ENCODE measurements around the gene CES3. TPM values are rescaled to one million over a fixed set of nuclear protein-coding genes. Genes with fewer than 3 reads are reported as not detected.
"Not testable (repeated sequence)": the region's sequence is repeated elsewhere in the genome, so short reads cannot be mapped to it uniquely, and the experiment has no call there.

Gene CES3
- total RNA-seq, 1 donor from 2014 or later = 1.5 TPM

GRCh38 chr16:66932076-66932475 lies 29.0 kb upstream of the CES3 start:
- Histone ChIP-seq H3K79me2 (ENCODE audit: insufficient read depth, low read length) (peaks cover 49% of the 10 kb centered on the region), H3K4me2 (ENCODE audit: low read length) (no peak overlapping the region), H4K20me1 (ENCODE audit: insufficient read depth, low read length) (peaks cover 48% of the 10 kb centered on the region), H3K27ac (ENCODE audit: low read depth, low read length) (no peak overlapping the region), H3K27me3 (ENCODE audit: insufficient read depth, low read length) (no peaks in the 10 kb centered on the region), H3K9ac (ENCODE audit: low read length) (no peak overlapping the region), H3K36me3 (ENCODE audit: insufficient read depth, low read length) (peaks cover 3% of the 10 kb centered on the region), H2AFZ (ENCODE audit: low read depth, low read length) (no peak overlapping the region), H3K4me3 (ENCODE audit: insufficient read depth, low read depth, low read length) (no peak overlapping the region), H3K4me1 (ENCODE audit: insufficient read depth, low read length) (peaks cover 35% of the 10 kb centered on the region), H3K9me3 (ENCODE audit: insufficient read depth, low read depth, low read length) (no peaks in the 10 kb centered on the region)
- Mint-ChIP-seq H3K27me3 (ENCODE audit: low read depth, unreplicated experiment) (no peaks in the 10 kb centered on the region), H3K4me3 (ENCODE audit: unreplicated experiment) (no peak overlapping the region), H3K27ac (ENCODE audit: unreplicated experiment) (no peak overlapping the region), H3K4me1 (ENCODE audit: low read depth, unreplicated experiment) (peaks cover 33% of the 10 kb centered on the region), H3K36me3 (ENCODE audit: low read depth, unreplicated experiment) (peaks cover 6% of the 10 kb centered on the region), H3K9me3 (ENCODE audit: unreplicated experiment) (no peaks in the 10 kb centered on the region)
- TF ChIP-seq EZH2 (IDR thresholded peaks at IDR 0.05; ENCODE audit: insufficient read depth, low read length) = no peak
- no peak for TF ChIP-seq CTCF (IDR thresholded peaks at IDR 0.05; ENCODE audit: insufficient read depth, low read depth, low read length)
- DNase-seq (ENCODE audit: low read depth) = no peak
- FAIRE-seq = no peak

GRCh38 chr16:66933776-66934137 lies 27.3 kb upstream of the CES3 start:
- FAIRE-seq (no peak), DNase-seq (ENCODE audit: low read depth) (no peak)
- Mint-ChIP-seq H3K4me3 (ENCODE audit: unreplicated experiment) (peak overlapping the region; percentile 95), H3K36me3 (ENCODE audit: low read depth, unreplicated experiment) (peaks cover 12% of the 10 kb centered on the region), H3K9me3 (ENCODE audit: unreplicated experiment) (no peaks in the 10 kb centered on the region), H3K4me1 (ENCODE audit: low read depth, unreplicated experiment) (peaks cover 20% of the 10 kb centered on the region), H3K27me3 (ENCODE audit: low read depth, unreplicated experiment) (no peaks in the 10 kb centered on the region), H3K27ac (ENCODE audit: unreplicated experiment) (peak overlapping the region; percentile 84)
- Histone ChIP-seq H3K36me3 (ENCODE audit: insufficient read depth, low read length) (peaks cover 3% of the 10 kb centered on the region), H3K9me3 (ENCODE audit: insufficient read depth, low read depth, low read length) (no peaks in the 10 kb centered on the region), H3K4me3 (ENCODE audit: insufficient read depth, low read depth, low read length) (peak overlapping the region; percentile 86), H3K9ac (ENCODE audit: low read length) (peak overlapping the region; percentile 95), H3K4me1 (ENCODE audit: insufficient read depth, low read length) (peaks cover 19% of the 10 kb centered on the region), H3K79me2 (ENCODE audit: insufficient read depth, low read length) (peaks cover 52% of the 10 kb centered on the region), H3K4me2 (ENCODE audit: low read length) (peak overlapping the region; percentile 99), H4K20me1 (ENCODE audit: insufficient read depth, low read length) (peaks cover 64% of the 10 kb centered on the region), H3K27ac (ENCODE audit: low read depth, low read length) (peak overlapping the region; percentile 88), H2AFZ (ENCODE audit: low read depth, low read length) (peak overlapping the region; percentile 98), H3K27me3 (ENCODE audit: insufficient read depth, low read length) (no peaks in the 10 kb centered on the region)
- TF ChIP-seq EZH2 (IDR thresholded peaks at IDR 0.05; ENCODE audit: insufficient read depth, low read length) (no peak), CTCF (IDR thresholded peaks at IDR 0.05; ENCODE audit: insufficient read depth, low read depth, low read length) (no peak)

GRCh38 chr16:66934138-66934838 lies 26.8 kb upstream of the CES3 start, which contains the start of gene CIAO2B:
Gene CIAO2B, minus strand, starts transcription at chr16:66934402. Its CDS starts 38 bp downstream, at chr16:66934364.
- peak; percentile 70 for DNase-seq (ENCODE audit: low read depth)
- Histone ChIP-seq H3K9me3 (ENCODE audit: insufficient read depth, low read depth, low read length) (no peaks in the 10 kb centered on the region), H3K4me2 (ENCODE audit: low read length) (peak within 1 kb of the TSS; percentile 99), H3K9ac (ENCODE audit: low read length) (peak within 1 kb of the TSS; percentile 95), H3K27ac (ENCODE audit: low read depth, low read length) (peak within 1 kb of the TSS; percentile 88), H3K79me2 (ENCODE audit: insufficient read depth, low read length) (peaks cover 52% of the 10 kb centered on the region), H3K27me3 (ENCODE audit: insufficient read depth, low read length) (no peaks in the 10 kb centered on the region), H3K36me3 (ENCODE audit: insufficient read depth, low read length) (peaks cover 3% of the 10 kb centered on the region), H4K20me1 (ENCODE audit: insufficient read depth, low read length) (peaks cover 70% of the 10 kb centered on the region), H2AFZ (ENCODE audit: low read depth, low read length) (peak within 1 kb of the TSS; percentile 98), H3K4me1 (ENCODE audit: insufficient read depth, low read length) (peaks cover 19% of the 10 kb centered on the region), H3K4me3 (ENCODE audit: insufficient read depth, low read depth, low read length) (peak within 1 kb of the TSS; percentile 86)
- no peak for FAIRE-seq
- Mint-ChIP-seq H3K4me3 (ENCODE audit: unreplicated experiment) (peak within 1 kb of the TSS; percentile 95), H3K9me3 (ENCODE audit: unreplicated experiment) (no peaks in the 10 kb centered on the region), H3K36me3 (ENCODE audit: low read depth, unreplicated experiment) (peaks cover 16% of the 10 kb centered on the region), H3K27me3 (ENCODE audit: low read depth, unreplicated experiment) (no peaks in the 10 kb centered on the region), H3K4me1 (ENCODE audit: low read depth, unreplicated experiment) (peaks cover 15% of the 10 kb centered on the region), H3K27ac (ENCODE audit: unreplicated experiment) (peak within 1 kb of the TSS; percentile 89)
- no peak for TF ChIP-seq EZH2 (IDR thresholded peaks at IDR 0.05; ENCODE audit: insufficient read depth, low read length)
- no peak for TF ChIP-seq CTCF (IDR thresholded peaks at IDR 0.05; ENCODE audit: insufficient read depth, low read depth, low read length)

GRCh38 chr16:66934839-66935313 lies 26.2 kb upstream of the CES3 start:
- Histone ChIP-seq H3K27ac (ENCODE audit: low read depth, low read length) (peak overlapping the region; percentile 88), H3K9ac (ENCODE audit: low read length) (peak overlapping the region; percentile 95), H3K4me3 (ENCODE audit: insufficient read depth, low read depth, low read length) (peak overlapping the region; percentile 86), H3K79me2 (ENCODE audit: insufficient read depth, low read length) (peaks cover 52% of the 10 kb centered on the region), H3K4me2 (ENCODE audit: low read length) (peak overlapping the region; percentile 99), H4K20me1 (ENCODE audit: insufficient read depth, low read length) (peaks cover 76% of the 10 kb centered on the region), H3K4me1 (ENCODE audit: insufficient read depth, low read length) (peaks cover 19% of the 10 kb centered on the region), H2AFZ (ENCODE audit: low read depth, low read length) (peak overlapping the region; percentile 98)
- not testable (repeated sequence) for DNase-seq (ENCODE audit: low read depth); FAIRE-seq; H3K36me3 ChIP-seq (ENCODE audit: insufficient read depth, low read length); H3K27me3 ChIP-seq (ENCODE audit: insufficient read depth, low read length); H3K9me3 Mint-ChIP-seq (ENCODE audit: unreplicated experiment); H3K27me3 Mint-ChIP-seq (ENCODE audit: low read depth, unreplicated experiment); H3K9me3 ChIP-seq (ENCODE audit: insufficient read depth, low read depth, low read length)
- peaks cover 22% of the 10 kb centered on the region for H3K36me3 Mint-ChIP-seq (ENCODE audit: low read depth, unreplicated experiment)
- H3K4me1 Mint-ChIP-seq (ENCODE audit: low read depth, unreplicated experiment) = peaks cover 15% of the 10 kb centered on the region
- H3K27ac Mint-ChIP-seq (ENCODE audit: unreplicated experiment) = peak overlapping the region; percentile 89
- peak overlapping the region; percentile 95 for H3K4me3 Mint-ChIP-seq (ENCODE audit: unreplicated experiment)
